ENCODE measurements around the gene PLEKHG1.

DNA sequence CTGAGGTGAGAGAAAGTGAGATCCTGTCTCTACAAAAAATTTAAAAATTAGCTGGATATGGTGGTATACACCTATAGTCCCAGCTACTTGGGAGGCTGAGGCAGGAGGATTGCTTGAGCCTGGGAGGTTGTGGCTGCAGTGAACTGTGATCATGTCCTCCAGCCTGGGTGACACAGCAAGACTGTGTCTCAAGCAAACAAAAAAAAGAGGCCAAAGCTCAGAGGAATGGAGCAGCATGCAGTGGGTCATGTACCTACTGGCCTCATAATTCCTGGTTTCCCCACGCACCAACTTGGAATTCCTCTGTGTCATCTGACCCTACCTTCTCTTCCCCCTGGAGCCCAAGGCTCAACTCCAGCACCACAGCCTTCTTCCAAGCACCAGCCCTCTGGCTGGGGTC, 15.1 kb upstream of the PLEKHG1 start:
- TF ChIP-seq EZH2 (IDR thresholded peaks at IDR 0.05; ENCODE audit: borderline replicate concordance, low read length) = no peak
- TF ChIP-seq, protein P1, sequence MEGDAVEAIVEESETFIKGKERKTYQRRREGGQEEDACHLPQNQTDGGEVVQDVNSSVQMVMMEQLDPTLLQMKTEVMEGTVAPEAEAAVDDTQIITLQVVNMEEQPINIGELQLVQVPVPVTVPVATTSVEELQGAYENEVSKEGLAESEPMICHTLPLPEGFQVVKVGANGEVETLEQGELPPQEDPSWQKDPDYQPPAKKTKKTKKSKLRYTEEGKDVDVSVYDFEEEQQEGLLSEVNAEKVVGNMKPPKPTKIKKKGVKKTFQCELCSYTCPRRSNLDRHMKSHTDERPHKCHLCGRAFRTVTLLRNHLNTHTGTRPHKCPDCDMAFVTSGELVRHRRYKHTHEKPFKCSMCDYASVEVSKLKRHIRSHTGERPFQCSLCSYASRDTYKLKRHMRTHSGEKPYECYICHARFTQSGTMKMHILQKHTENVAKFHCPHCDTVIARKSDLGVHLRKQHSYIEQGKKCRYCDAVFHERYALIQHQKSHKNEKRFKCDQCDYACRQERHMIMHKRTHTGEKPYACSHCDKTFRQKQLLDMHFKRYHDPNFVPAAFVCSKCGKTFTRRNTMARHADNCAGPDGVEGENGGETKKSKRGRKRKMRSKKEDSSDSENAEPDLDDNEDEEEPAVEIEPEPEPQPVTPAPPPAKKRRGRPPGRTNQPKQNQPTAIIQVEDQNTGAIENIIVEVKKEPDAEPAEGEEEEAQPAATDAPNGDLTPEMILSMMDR (IDR thresholded peaks at IDR 0.05; ENCODE audit: low read length) = no peak
